ENCODE measurements around the gene WBP2NL.
A peak's percentile ranks its signal among the peaks of the same experiment; 100 is the strongest.
"Not testable (repeated sequence)": the region's sequence is repeated elsewhere in the genome, so short reads cannot be mapped to it uniquely, and the experiment has no call there.

The WBP2NL gene

GRCh38 chr22:41998361-41999261 is at the start of gene WBP2NL:
Gene WBP2NL (plus strand): TSS chr22:41998788. CDS start chr22:41998819, 31 bp downstream.
- peak; percentile 79 to 80 for DNase-seq (ENCODE audit: low read depth in 2 of 2, low spot score in 1 of 2)

GRCh38 chr22:41948928-41949296 is 49.7 kb upstream of the WBP2NL start:
- not testable (repeated sequence) for DNase-seq (ENCODE audit: low read depth in 2 of 2, low spot score in 1 of 2)

- no peak for DNase-seq (ENCODE audit: low read depth in 2 of 2, low spot score in 1 of 2)
Observed at GRCh38 chr22:41949297-41949965, 49.2 kb upstream of the WBP2NL start.

- no peak for DNase-seq (ENCODE audit: low read depth in 2 of 2, low spot score in 1 of 2)
Observed at GRCh38 chr22:41951898-41952474, 46.6 kb upstream of the WBP2NL start, which contains the start of gene SMIM45. Gene SMIM45 (plus strand): TSS chr22:41952150.

GRCh38 chr22:41952713-41953112 is 45.9 kb upstream of the WBP2NL start:
- no peak for DNase-seq (ENCODE audit: low read depth in 2 of 2, low spot score in 1 of 2)

- DNase-seq (ENCODE audit: low read depth in 2 of 2, low spot score in 1 of 2), result no peak
Observed at GRCh38 chr22:41957941-41958556, 40.5 kb upstream of the WBP2NL start.

- no peak for DNase-seq (ENCODE audit: low read depth in 2 of 2, low spot score in 1 of 2)
Observed at GRCh38 chr22:41963453-41964111, 35.0 kb upstream of the WBP2NL start.

GRCh38 chr22:41964112-41964491 is 34.5 kb upstream of the WBP2NL start:
- no peak for DNase-seq (ENCODE audit: low read depth in 2 of 2, low spot score in 1 of 2)

GRCh38 chr22:41966225-41966606 is 32.4 kb upstream of the WBP2NL start:
- DNase-seq (ENCODE audit: low read depth in 2 of 2, low spot score in 1 of 2), result no peak

- DNase-seq (ENCODE audit: low read depth in 2 of 2, low spot score in 1 of 2), result no peak
Observed at GRCh38 chr22:41966607-41967240, 31.9 kb upstream of the WBP2NL start.

- no peak for DNase-seq (ENCODE audit: low read depth in 2 of 2, low spot score in 1 of 2)
Observed at GRCh38 chr22:41968601-41969000, 30.0 kb upstream of the WBP2NL start.

- DNase-seq (ENCODE audit: low read depth in 2 of 2, low spot score in 1 of 2), result no peak
Observed at GRCh38 chr22:41969110-41969646, 29.4 kb upstream of the WBP2NL start, which contains the start of gene SEPTIN3. Gene SEPTIN3 (plus strand): TSS chr22:41969443. CDS start chr22:41971493, 2,050 bp downstream.

GRCh38 chr22:41970601-41971000 is 28.0 kb upstream of the WBP2NL start:
- DNase-seq (ENCODE audit: low read depth in 2 of 2, low spot score in 1 of 2), result no peak

- no peak for DNase-seq (ENCODE audit: low read depth in 2 of 2, low spot score in 1 of 2)
Observed at GRCh38 chr22:41971431-41971830, 27.2 kb upstream of the WBP2NL start.

GRCh38 chr22:41974691-41975290 is 23.8 kb upstream of the WBP2NL start:
- DNase-seq (ENCODE audit: low read depth in 2 of 2, low spot score in 1 of 2), result no peak

- DNase-seq (ENCODE audit: low read depth in 2 of 2, low spot score in 1 of 2), result no peak
Observed at GRCh38 chr22:41975299-41976069, 23.1 kb upstream of the WBP2NL start.

GRCh38 chr22:41976070-41976901 is 22.3 kb upstream of the WBP2NL start:
- DNase-seq (ENCODE audit: low read depth in 2 of 2, low spot score in 1 of 2), result peak in 1 of 2 donors; percentile 8

- DNase-seq (ENCODE audit: low read depth in 2 of 2, low spot score in 1 of 2), result no peak
Observed at GRCh38 chr22:41976961-41977566, 21.5 kb upstream of the WBP2NL start.

Measured in stimulated activated CD8-positive, alpha-beta memory T cell treated with anti-CD3 and anti-CD28 coated beads, Interleukin-4, amount 100 ng/mL, for 4 hours (primary cell).